HEK293T (cell line): ENCODE measurements around the gene LINC01488.

Source experiments
- FOXM1 ChIP-seq: fragments of 450-650 bp; IDR thresholded peaks from 2 replicates; pipeline ENCODE4 v1.6.1; 2017; ENCODE audit warnings: mild to moderate bottlenecking, borderline replicate concordance
- SP1 ChIP-seq: fragments of 450-650 bp; IDR thresholded peaks from 2 replicates; pipeline ENCODE4 v1.6.1; 2017

DNA sequence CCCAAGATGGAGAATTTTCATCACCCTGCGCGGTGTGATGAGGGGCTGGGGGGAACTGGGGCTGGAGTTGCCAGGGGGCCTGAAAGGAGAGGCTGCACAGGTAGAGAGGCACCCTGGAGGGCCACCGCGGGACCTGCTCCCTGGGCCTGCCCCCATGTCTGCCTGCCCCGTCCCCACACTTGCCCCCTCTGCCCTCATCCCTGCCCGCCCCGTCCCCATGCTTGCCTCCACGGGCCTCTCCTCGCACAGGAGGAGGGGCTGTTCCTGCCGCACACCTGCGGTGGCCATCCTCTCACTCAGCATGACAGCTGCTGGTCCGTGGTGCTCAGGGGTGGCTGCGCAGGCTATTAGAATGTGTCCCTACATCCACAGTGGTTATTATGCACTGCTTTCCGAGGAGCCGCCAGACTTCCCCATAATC, 43.5 kb downstream of the LINC01488 start:
- TF ChIP-seq SP1 (no peak), FOXM1 (no peak)
